ENCODE results near the gene DPP10.

DPP10 gene

DNA sequence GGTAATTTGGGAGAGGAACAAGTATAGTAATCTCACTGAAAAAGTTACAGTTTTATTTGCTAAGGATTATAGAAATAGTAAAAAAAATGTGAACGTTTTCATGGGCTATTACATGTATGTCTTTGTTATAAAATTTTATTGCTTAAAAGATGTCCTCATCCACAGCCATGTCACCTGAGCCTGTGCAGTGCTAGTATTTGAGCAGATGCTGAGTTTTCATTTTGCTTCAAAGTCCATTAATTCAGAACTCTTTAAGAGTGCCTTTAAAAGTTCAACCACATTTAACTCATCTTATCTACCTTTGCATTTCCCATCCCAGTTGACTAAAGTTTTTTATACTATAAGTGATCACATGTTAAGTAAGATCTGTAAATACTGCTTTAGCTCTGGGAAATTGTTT is 52.6 kb downstream of the DPP10 start:
- ChIA-PET POLR2A (no interaction called here), CTCF (interaction anchor here (0.5 kb wide), 1 partner anchor 205 kb away, joined by 4 read pairs; no protein-coding TSS in a partner anchor)
- no peak for TF ChIP-seq BHLHE40 (IDR thresholded peaks at IDR 0.05; ENCODE audit: borderline replicate concordance)
- TF ChIP-seq L3MBTL2 (conservative IDR thresholded peaks at IDR 0.05): no peak
- TF ChIP-seq, protein P1, sequence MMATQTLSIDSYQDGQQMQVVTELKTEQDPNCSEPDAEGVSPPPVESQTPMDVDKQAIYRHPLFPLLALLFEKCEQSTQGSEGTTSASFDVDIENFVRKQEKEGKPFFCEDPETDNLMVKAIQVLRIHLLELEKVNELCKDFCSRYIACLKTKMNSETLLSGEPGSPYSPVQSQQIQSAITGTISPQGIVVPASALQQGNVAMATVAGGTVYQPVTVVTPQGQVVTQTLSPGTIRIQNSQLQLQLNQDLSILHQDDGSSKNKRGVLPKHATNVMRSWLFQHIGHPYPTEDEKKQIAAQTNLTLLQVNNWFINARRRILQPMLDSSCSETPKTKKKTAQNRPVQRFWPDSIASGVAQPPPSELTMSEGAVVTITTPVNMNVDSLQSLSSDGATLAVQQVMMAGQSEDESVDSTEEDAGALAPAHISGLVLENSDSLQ (IDR thresholded peaks at IDR 0.05): no peak
- no peak for TF ChIP-seq HDGF (IDR thresholded peaks at IDR 0.05; ENCODE audit: borderline replicate concordance)
- TF ChIP-seq FOXK2 (IDR thresholded peaks at IDR 0.05): no peak
- TF ChIP-seq ZNF384 (IDR thresholded peaks at IDR 0.05): no peak
- TF ChIP-seq ELF4 (IDR thresholded peaks at IDR 0.05): no peak
- DNase-seq (ENCODE audit: extremely low spot score): no peak

DNA sequence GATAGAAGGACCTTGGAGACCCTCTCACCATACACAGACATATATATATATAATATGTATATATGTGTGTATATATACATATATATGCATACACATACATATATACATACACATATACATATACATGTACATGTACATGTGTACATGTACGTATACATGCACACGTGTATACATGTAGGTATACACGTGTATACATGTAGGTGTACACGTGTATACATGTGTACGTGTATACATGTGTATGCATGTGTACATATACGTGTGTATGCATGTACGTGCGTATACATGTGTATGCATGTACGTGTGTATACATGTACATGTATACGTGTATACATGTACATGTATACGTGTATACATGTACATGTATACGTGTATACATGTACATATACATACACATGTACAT is 54.5 kb downstream of the DPP10 start:
- ChIA-PET POLR2A (no interaction called here), CTCF (no interaction called here)
- no peak for DNase-seq (ENCODE audit: extremely low spot score)
- TF ChIP-seq, protein P1 (IDR thresholded peaks at IDR 0.05): no peak
- no peak for TF ChIP-seq FOXM1 (IDR thresholded peaks at IDR 0.05; ENCODE audit: borderline replicate concordance)

DNA sequence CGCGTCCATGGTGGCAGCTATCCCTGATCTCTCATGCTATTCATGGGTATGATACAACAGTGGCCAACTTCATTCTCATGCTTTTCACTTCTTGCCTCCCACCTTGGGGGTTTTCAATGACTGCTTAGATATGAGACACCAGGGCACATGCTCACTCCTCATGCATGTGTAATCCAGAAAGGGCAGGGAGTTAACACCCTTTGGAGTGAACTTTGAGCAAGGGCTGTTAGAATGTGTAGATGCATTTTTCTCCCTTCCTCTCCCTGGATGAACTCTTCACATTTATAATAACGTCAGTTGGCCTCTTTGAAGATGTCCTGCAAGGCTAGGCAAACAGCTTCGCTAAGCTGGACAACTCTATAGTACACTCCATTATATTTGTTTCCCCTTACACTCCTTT is 56.7 kb downstream of the DPP10 start:
- CTCF ChIA-PET: no interaction called here
- DNase-seq (ENCODE audit: extremely low spot score): no peak
- POLR2A ChIA-PET: no interaction called here
- TF ChIP-seq SUZ12 (IDR thresholded peaks at IDR 0.05): no peak
- TF ChIP-seq HDGF (IDR thresholded peaks at IDR 0.05; ENCODE audit: borderline replicate concordance): no peak
- TF ChIP-seq LEF1 (IDR thresholded peaks at IDR 0.05; ENCODE audit: borderline replicate concordance): no peak
- TF ChIP-seq NFRKB (IDR thresholded peaks at IDR 0.05): no peak

DNA sequence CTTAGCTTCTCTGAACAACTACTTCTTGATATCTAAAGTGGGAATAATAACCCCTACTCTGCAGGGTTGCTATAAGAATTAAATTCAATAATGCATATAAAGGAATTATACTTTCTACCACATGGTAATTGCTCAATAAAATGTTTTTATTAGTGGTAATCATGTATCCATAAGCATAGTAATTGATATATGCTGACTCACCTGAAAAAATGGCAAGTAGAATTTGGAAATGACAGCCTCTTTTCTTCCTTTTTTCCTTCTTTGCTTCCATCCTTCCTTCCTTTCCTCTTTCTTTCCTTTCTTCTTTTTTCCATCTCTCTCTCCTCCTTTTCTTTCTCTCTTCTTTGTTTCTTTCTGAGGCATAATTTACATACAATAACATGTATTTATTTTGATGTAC is 65.3 kb downstream of the DPP10 start:
- no peak for DNase-seq (ENCODE audit: extremely low spot score)
- ChIA-PET CTCF (no interaction called here), POLR2A (no interaction called here)
- TF ChIP-seq ELF4 (IDR thresholded peaks at IDR 0.05) (no peak), L3MBTL2 (conservative IDR thresholded peaks at IDR 0.05) (no peak), BHLHE40 (IDR thresholded peaks at IDR 0.05; ENCODE audit: borderline replicate concordance) (no peak), ARNT (IDR thresholded peaks at IDR 0.05) (no peak), HDGF (IDR thresholded peaks at IDR 0.05; ENCODE audit: borderline replicate concordance) (no peak), SUZ12 (IDR thresholded peaks at IDR 0.05) (no peak), TARDBP (IDR thresholded peaks at IDR 0.05) (no peak), NFRKB (IDR thresholded peaks at IDR 0.05) (no peak), FOXA1 (IDR thresholded peaks at IDR 0.05) (no peak), LEF1 (IDR thresholded peaks at IDR 0.05; ENCODE audit: borderline replicate concordance) (no peak), SP1 (IDR thresholded peaks at IDR 0.05) (no peak), ZNF384 (IDR thresholded peaks at IDR 0.05) (no peak), FOXM1 (IDR thresholded peaks at IDR 0.05; ENCODE audit: borderline replicate concordance) (no peak), CTBP1 (IDR thresholded peaks at IDR 0.05; ENCODE audit: borderline replicate concordance) (no peak), FOXK2 (IDR thresholded peaks at IDR 0.05) (no peak)
- TF ChIP-seq, protein P1 (IDR thresholded peaks at IDR 0.05): no peak

DNA sequence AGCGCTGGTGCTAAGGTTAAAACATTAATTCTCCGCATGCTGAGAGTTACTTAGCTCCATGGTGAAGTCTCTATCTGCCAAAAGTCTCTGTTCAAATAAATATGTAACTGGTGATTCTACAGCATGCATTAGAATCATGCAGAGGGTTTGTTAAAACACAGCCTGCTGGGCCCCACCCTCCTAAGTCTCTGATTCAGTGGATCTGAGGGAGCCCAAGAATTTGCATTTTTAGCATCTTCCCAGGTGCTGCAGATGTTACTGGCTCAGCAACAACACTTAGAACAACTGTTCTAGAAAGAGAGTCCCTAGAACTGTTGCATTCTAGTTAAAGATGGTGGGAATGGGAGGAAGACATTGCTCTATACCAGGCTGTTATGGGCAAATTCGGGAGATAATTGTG is 73.4 kb downstream of the DPP10 start:
- no peak for DNase-seq (ENCODE audit: extremely low spot score)
- TF ChIP-seq NFRKB (IDR thresholded peaks at IDR 0.05): no peak
- TF ChIP-seq ELF4 (IDR thresholded peaks at IDR 0.05): no peak
- no peak for TF ChIP-seq CTBP1 (IDR thresholded peaks at IDR 0.05; ENCODE audit: borderline replicate concordance)
- no peak for TF ChIP-seq TARDBP (IDR thresholded peaks at IDR 0.05)
- TF ChIP-seq FOXA1 (IDR thresholded peaks at IDR 0.05): no peak
- TF ChIP-seq SUZ12 (IDR thresholded peaks at IDR 0.05): no peak
- TF ChIP-seq ARNT (IDR thresholded peaks at IDR 0.05): no peak
- TF ChIP-seq L3MBTL2 (conservative IDR thresholded peaks at IDR 0.05): no peak
- no peak for TF ChIP-seq LEF1 (IDR thresholded peaks at IDR 0.05; ENCODE audit: borderline replicate concordance)
- TF ChIP-seq HDGF (IDR thresholded peaks at IDR 0.05; ENCODE audit: borderline replicate concordance): no peak
- no peak for TF ChIP-seq SP1 (IDR thresholded peaks at IDR 0.05)
- no peak for TF ChIP-seq BHLHE40 (IDR thresholded peaks at IDR 0.05; ENCODE audit: borderline replicate concordance)
- TF ChIP-seq, protein P1 (IDR thresholded peaks at IDR 0.05): no peak
- no peak for TF ChIP-seq FOXK2 (IDR thresholded peaks at IDR 0.05)
- TF ChIP-seq ZNF384 (IDR thresholded peaks at IDR 0.05): no peak
- no peak for TF ChIP-seq FOXM1 (IDR thresholded peaks at IDR 0.05; ENCODE audit: borderline replicate concordance)
- CTCF ChIA-PET: no interaction called here
- POLR2A ChIA-PET: no interaction called here

DNA sequence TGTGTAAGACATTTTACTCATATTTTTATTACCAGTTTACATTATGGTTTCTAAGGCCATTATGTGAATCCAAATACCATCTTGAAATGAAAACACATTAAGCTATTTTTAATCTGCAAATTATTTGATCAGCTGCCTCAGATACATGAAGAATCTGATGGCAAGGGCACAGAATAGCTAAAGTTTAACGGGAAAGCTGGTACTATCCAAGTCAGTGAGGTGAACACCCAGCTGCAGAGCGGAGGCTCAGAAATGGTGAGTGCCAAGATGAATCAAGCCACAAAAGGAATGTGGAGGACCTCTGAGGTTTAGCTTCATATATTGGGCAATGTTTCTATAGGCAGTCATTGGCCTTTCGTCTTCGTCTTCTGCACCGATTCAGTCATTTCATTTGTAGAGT is 75.1 kb downstream of the DPP10 start:
- TF ChIP-seq BHLHE40 (IDR thresholded peaks at IDR 0.05; ENCODE audit: borderline replicate concordance) (no peak), LEF1 (IDR thresholded peaks at IDR 0.05; ENCODE audit: borderline replicate concordance) (no peak), NFRKB (IDR thresholded peaks at IDR 0.05) (no peak), ELF4 (IDR thresholded peaks at IDR 0.05) (no peak), FOXM1 (IDR thresholded peaks at IDR 0.05; ENCODE audit: borderline replicate concordance) (no peak), SP1 (IDR thresholded peaks at IDR 0.05) (no peak), ZNF384 (IDR thresholded peaks at IDR 0.05) (no peak), CTBP1 (IDR thresholded peaks at IDR 0.05; ENCODE audit: borderline replicate concordance) (no peak), FOXK2 (IDR thresholded peaks at IDR 0.05) (no peak), TARDBP (IDR thresholded peaks at IDR 0.05) (no peak), HDGF (IDR thresholded peaks at IDR 0.05; ENCODE audit: borderline replicate concordance) (no peak), L3MBTL2 (conservative IDR thresholded peaks at IDR 0.05) (no peak), SUZ12 (IDR thresholded peaks at IDR 0.05) (no peak), ARNT (IDR thresholded peaks at IDR 0.05) (no peak), FOXA1 (IDR thresholded peaks at IDR 0.05) (no peak)
- TF ChIP-seq, protein P1 (IDR thresholded peaks at IDR 0.05): no peak
- ChIA-PET CTCF (no interaction called here), POLR2A (no interaction called here)
- DNase-seq (ENCODE audit: extremely low spot score): no peak
